Ishikawa (cell line): ENCODE measurements around the gene TM4SF4.

ENCODE experiments used
- CEBPB ChIP-seq: IDR thresholded peaks from 2 replicates; pipeline ENCODE4 v1.6.1; 2012
- CREB1 ChIP-seq: IDR thresholded peaks from 2 replicates; pipeline ENCODE4 v1.6.1; 2012; ENCODE audit warnings: low read depth
- EGR1 ChIP-seq: IDR thresholded peaks from 2 replicates; pipeline ENCODE4 v1.6.1; 2012
- EP300 ChIP-seq: IDR thresholded peaks from 2 replicates; pipeline ENCODE4 v1.6.1; 2012; ENCODE audit warnings: borderline replicate concordance
- FOXM1 ChIP-seq: IDR thresholded peaks from 2 replicates; pipeline ENCODE4 v1.6.1; 2012; ENCODE audit warnings: low read depth, borderline replicate concordance
- NFIC ChIP-seq: IDR thresholded peaks from 2 replicates; pipeline ENCODE4 v1.6.1; 2012
- REST ChIP-seq: IDR thresholded peaks from 2 replicates; pipeline ENCODE4 v1.6.1; 2012; ENCODE audit warnings: low read depth, mild to moderate bottlenecking
- TAF1 ChIP-seq: IDR thresholded peaks from 2 replicates; pipeline ENCODE4 v1.6.1; 2012; ENCODE audit warnings: low read depth, mild to moderate bottlenecking
- TEAD4 ChIP-seq: IDR thresholded peaks from 2 replicates; pipeline ENCODE4 v1.6.1; 2012
- YY1 ChIP-seq: IDR thresholded peaks from 2 replicates; pipeline ENCODE4 v1.6.1; 2012; ENCODE audit warnings: low read depth
- ZBTB7A ChIP-seq: IDR thresholded peaks from 2 replicates; pipeline ENCODE4 v1.6.1; 2012; ENCODE audit warnings: low read depth
- TF ChIP-seq, protein P1 (sequence below): IDR thresholded peaks from 2 replicates; pipeline ENCODE4 v1.6.1; 2012

DNA sequence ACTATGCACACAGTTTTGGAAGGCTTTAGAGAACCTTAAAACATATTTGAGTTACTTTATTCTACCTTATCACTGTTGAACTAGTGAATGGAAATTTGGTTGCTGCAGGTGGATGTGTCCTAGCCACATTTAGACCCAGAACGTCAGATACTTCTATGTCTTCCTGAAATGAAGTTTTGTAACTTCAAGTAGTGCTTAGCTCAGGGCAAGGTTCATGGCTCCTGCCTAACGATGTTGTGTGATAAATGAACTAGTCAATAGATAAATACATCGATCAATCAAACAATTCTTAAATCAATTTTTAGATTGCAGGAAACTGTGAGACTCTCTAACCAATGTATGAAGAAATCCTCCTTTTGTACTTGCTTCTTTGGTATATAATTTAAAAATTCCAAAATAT lies 37.2 kb upstream of the TM4SF4 start:
- no peak for TF ChIP-seq NFIC
- TF ChIP-seq EP300 = no peak
- TF ChIP-seq YY1 = no peak
- no peak for TF ChIP-seq TAF1
- TF ChIP-seq CREB1 = no peak
- no peak for TF ChIP-seq TEAD4
- TF ChIP-seq CEBPB = no peak
- TF ChIP-seq EGR1 = no peak
- TF ChIP-seq, protein P1, sequence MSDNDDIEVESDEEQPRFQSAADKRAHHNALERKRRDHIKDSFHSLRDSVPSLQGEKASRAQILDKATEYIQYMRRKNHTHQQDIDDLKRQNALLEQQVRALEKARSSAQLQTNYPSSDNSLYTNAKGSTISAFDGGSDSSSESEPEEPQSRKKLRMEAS = no peak
- no peak for TF ChIP-seq ZBTB7A
- no peak for TF ChIP-seq REST
- TF ChIP-seq FOXM1 = no peak
